ENCODE data around the gene PHF8. TPM values are rescaled to one million over a fixed set of nuclear protein-coding genes. Genes with fewer than 3 reads are reported as not detected.

The PHF8 gene
- total RNA-seq, 1 donor from 2014 or later = 8.5 TPM

- H3K4me3 ChIP-seq (ENCODE audit: low read depth, low read length) = no peak overlapping the region
- no peak for TF ChIP-seq CTCF (conservative IDR thresholded peaks at IDR 0.05; ENCODE audit: low read depth, low read length)
- DNase-seq (ENCODE audit: low read depth) = no peak
These were observed 113.5 kb downstream of the PHF8 start for GRCh38 chrX:53930515-53931380.

GRCh38 chrX:53926030-53926429, 118.2 kb downstream of the PHF8 start:
- no peak overlapping the region for H3K4me3 ChIP-seq (ENCODE audit: low read depth, low read length)
- no peak for TF ChIP-seq CTCF (conservative IDR thresholded peaks at IDR 0.05; ENCODE audit: low read depth, low read length)
- DNase-seq (ENCODE audit: low read depth) = no peak

GRCh38 chrX:53918702-53919101, 125.6 kb downstream of the PHF8 start:
- TF ChIP-seq CTCF (conservative IDR thresholded peaks at IDR 0.05; ENCODE audit: low read depth, low read length) = no peak
- DNase-seq (ENCODE audit: low read depth) = no peak
- no peak overlapping the region for H3K4me3 ChIP-seq (ENCODE audit: low read depth, low read length)

GRCh38 chrX:53900623-53901022, 143.7 kb downstream of the PHF8 start:
- DNase-seq (ENCODE audit: low read depth) = no peak
- TF ChIP-seq CTCF (conservative IDR thresholded peaks at IDR 0.05; ENCODE audit: low read depth, low read length) = no peak
- H3K4me3 ChIP-seq (ENCODE audit: low read depth, low read length) = no peak overlapping the region

GRCh38 chrX:53895270-53895669, 149.0 kb downstream of the PHF8 start:
- DNase-seq (ENCODE audit: low read depth) = no peak
- no peak for TF ChIP-seq CTCF (conservative IDR thresholded peaks at IDR 0.05; ENCODE audit: low read depth, low read length)

More at GRCh38 chrX:53895270-53895669, 149.0 kb downstream of the PHF8 start:
- no peak overlapping the region for H3K4me3 ChIP-seq (ENCODE audit: low read depth, low read length)

Other genes with a start within 250 kb of the PHF8 start
- 4.4 and 6.2 TPM in 2 replicates for gene FAM120C, start 138.8 kb upstream of the PHF8 start, total RNA-seq

All from epithelial cell of proximal tubule (primary cell).